Heart left ventricle (tissue), 13 donors: ENCODE results near the gene ALG1.
A peak's percentile ranks its signal among the peaks of the same experiment; 100 is the strongest.
"Not testable (repeated sequence)": the region's sequence is repeated elsewhere in the genome, so short reads cannot be mapped to it uniquely, and the experiment has no call there.

Experiments
- CTCF ChIP-seq, 12 donors: fragments of 200-600 bp; sonication (generic) in 4 of 12; IDR thresholded peaks; one replicate each; pipeline versions ENCODE4 v1.5.0 to v1.8.0; 2018 to 2022; ENCODE audit warnings: antibody characterized with exemption in 12 of 12, mild to moderate bottlenecking in 5 of 12
- POLR2A ChIP-seq, 2 donors: fragments of 450-650 bp; IDR thresholded peaks; one replicate each; pipeline ENCODE4 v1.6.1; 2017; ENCODE audit warnings: antibody characterized with exemption in 2 of 2, mild to moderate bottlenecking in 2 of 2, moderate library complexity in 2 of 2
- donor health status: ischemic (EF 13 %, LVEDD 7.1; RV severe dilation, severe dysfunction).
- donor health status: DM: no; HTN: yes; CAD: no.
- donor health status: DM: no; HTN: no; CAD: no.
- donor health status: ischemic (EF 25% LVEDD 6.9; RV normal size, moderate dysfunction).
- donor health status: ischemic (EF 25% LVEDD 5.7; RV mildly dilated, moderate dysfunction).
- donor health status: ischemic (EF 35%, LVEDD 5.7; RV mildly dilated, moderate dysfunction).
- donor health status: nonischemic (EF 11% LVEDD 7.7; RV severe dilation, severe dysfunction).
- donor health status: DM: yes; HTN: yes; CAD: no.
- donor health status: PGD.
- donor health status: ischemic (EF 29% LVEDD 5.4; RV normal size, mild dysfunction).
- donor health status: nonischemic (EF 23%, LVEDD 6.1; RV moderate dilation, normal function).

GRCh38 chr16:5098221-5099159 is 26.8 kb downstream of the ALG1 start:
- TF ChIP-seq CTCF (IDR thresholded peaks at IDR 0.05), result not testable (repeated sequence)
- peak in 1 of 2 donors; percentile 11 for TF ChIP-seq POLR2A (IDR thresholded peaks at IDR 0.05)
